GM19035 (cell line): ENCODE results near the gene HS6ST1.

Source experiments
- ATAC-seq: cut with Tn5 transposase; IDR thresholded peaks from one replicate; pipeline ENCODE4 v1.9.1; 2021; ENCODE audit not compliant: unreplicated experiment

The HS6ST1 gene

GRCh38 chr2:128348701-128349100 is 30.0 kb upstream of the HS6ST1 start:
- ATAC-seq: no peak

DNA sequence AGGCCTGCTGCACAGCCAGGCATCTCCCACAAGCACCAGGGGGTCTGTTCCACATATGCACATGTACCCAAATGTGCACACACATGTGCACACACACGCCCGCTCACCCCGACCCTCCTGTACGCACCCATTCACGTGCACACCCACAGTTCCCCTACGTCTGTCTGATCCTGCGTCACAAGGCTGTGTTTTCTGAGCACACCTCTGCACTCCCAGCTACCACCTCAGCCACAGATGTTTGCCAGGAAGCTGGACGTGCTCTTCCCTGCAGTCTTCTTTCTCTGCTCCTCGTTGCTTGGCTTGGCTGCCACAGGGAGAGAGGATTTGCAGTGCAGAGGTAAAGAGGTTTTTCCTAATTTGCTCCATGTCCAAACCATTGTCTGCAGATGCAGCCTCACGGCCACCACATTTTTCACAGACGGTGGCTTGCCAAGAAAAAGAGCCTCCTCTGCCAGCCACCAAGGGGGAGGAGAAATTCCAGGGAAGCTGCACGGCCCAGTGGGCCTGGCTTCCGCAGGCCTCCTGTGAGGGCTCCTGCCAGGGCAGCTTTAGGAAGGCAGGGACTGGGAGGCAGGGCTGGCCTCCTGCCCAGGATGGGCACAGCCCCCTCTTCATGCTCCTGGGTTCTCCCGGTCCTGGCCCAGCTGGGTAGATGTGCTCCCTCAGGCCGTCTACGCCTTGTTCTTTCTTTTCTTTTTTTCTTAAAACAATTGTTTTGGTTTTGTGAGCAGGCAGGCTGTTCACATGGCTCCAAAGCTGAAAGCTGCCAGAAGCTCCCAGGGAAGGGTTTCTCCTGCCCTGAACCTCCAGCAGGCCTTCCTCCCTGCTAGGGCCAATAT is 29.3 kb upstream of the HS6ST1 start:
- ATAC-seq: no peak

GRCh38 chr2:128347171-128347558 is 28.5 kb upstream of the HS6ST1 start:
- ATAC-seq: no peak

DNA sequence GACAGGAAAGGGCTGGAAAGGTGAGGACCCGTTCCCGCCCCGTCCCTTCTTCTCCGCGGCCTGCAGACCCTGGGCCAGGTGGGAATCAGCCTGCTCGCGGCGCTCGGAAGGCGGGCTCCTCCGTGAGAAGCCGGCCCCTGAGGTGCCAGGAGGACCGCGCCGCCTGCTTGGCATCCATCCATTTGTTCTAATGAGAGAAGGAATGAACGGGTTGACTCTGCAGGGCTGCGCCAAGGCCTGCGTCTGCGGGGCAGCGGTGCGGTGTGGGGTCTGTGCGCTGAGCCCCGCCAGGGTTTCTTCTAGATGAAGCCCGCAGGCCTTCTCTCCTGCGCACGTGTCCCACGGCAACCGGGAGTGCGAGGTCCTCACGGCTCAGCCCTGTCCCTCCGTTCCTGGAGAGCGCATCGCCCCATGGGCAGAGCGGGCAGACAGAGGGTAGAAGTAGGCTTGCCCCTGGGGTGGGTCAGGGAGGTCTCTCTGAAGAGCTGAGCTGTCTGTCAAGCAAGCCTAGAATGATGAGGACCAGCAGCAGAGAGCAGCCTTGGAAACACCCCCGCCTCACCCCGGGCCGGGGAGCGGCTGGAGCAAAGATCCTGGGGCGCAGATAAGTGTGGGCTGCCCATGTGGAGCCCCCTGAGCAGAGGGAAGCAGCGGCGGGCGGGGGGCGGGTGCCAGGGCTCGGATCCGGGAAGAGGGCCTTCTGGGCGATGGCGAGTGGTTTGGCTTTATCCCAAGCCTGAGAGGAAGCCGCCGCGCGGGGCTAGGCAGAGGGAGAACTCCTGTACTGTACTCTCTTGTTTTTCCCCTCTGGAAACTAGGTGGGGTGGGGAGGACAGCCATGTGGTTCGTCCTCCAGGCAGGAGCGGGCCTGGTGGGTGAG is 27.9 kb upstream of the HS6ST1 start:
- ATAC-seq: no peak

DNA sequence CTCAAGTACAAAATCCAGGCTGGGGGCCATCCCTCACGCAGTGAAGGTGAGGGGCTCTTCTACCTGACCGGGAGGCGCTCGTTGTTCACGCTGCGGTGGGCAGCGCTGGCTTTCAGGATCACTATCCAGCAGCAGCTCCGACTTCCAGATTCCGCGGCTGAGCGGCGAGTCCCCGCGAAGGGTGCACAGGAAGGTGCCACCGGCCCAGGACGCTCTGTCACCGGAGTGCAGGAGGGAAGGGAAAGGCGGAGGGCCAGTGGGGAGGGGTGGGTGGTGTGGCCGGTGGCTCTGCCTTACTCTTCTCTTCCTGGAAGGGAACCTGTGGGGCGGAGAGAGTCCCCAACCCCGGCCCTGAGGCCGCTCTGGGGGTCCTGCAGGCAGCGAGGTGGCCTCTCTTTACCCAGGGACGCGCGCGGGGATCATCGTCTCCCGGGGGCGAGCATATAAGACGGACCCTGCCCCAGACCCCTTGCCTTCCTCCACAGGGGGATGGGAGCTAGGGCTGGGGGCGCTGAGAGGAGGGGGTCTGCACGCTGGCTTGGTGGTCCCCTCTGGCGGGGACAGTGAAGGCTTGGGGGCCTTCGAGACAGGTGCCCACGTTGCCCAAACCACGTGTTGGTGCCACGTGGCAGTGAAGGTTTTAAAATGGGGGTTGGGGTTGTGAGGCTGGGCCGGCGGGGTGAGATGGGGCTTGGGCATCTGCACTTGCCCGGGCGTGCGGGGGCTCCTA is 26.9 kb upstream of the HS6ST1 start:
- ATAC-seq: no peak

GRCh38 chr2:128344101-128344500 is 25.4 kb upstream of the HS6ST1 start:
- ATAC-seq: no peak

DNA sequence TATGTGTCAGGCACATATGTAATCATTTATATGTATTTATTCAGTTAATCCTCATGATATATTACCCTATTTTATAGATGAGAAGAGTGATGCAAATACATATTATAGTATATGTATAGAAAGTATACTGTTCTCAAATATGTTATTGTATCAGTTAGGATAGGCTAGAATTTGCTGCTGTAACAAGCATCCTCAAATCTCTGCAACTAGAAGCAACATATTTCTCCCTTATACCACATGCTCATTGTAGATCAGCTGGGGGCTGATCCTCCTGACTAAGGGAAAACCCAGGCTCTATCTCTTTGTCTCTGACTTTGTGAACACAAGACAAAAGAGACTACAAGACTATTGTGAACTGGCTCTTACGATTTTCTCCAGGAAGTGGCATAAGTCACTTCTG is 24.8 kb upstream of the HS6ST1 start:
- ATAC-seq: no peak

- no peak for ATAC-seq
Measured at GRCh38 chr2:128342550-128342949, 23.9 kb upstream of the HS6ST1 start.

GRCh38 chr2:128341621-128342020 is 23.0 kb upstream of the HS6ST1 start:
- ATAC-seq: no peak

- no peak for ATAC-seq
Measured at GRCh38 chr2:128332091-128332634, 13.5 kb upstream of the HS6ST1 start.

DNA sequence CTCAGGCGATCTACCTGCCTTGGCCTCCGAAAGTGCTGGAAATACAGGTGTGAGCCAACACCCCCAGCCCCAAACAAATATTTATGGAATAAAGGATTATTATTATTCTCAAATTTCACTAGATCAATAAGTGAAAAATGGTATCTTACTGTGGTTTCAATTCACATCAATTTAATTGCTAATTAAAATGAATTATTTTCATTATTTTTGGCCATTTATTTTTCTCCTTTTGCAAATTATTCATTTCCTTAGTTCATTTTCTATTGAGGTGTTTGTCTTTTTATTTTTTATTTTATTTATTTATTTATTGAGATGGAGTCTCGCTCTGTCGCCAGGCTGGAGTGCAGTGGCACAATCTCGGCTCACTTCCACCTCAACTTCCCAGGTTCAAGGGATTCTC is 11.9 kb upstream of the HS6ST1 start:
- no peak for ATAC-seq

GRCh38 chr2:128329607-128330006 is 10.9 kb upstream of the HS6ST1 start:
- ATAC-seq: no peak

DNA sequence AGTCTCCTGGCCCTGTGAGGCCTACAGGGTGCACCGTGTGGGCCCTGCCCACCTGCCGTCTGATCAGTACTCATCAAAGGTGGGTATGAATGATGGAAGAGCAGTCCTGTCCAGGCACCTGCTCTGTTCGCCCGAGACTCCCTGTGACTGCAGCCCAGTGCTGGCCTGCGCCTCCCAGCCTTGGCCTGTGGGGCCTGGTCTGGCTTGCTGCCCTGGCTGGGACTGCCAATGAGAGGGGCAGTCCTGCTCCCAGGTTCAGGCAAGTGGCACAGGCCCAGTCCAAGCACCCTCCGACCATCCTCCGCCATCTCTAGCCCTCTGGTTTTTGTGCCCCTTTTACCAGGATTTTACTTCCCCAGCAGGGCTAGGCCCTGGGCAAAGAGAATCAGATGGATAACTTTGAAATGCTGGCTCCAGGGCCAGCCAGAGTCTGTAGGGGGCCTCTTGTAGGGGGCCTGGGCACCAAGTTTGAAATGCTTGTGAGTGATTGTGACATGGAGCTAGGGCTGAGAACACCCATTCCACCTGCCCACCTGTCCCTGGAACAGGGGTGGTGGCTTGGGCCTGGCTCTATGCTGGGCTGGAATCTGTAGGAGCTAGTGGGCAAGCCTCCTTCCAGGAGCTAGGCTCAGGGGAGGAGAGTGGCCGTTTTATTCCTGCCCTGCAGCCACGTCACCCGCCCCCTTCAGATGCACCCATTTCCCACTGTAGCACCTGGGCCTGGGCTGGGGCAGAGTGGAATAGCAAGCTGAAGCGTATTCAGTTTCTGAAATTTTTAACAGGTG is 8.7 kb upstream of the HS6ST1 start:
- no peak for ATAC-seq

GRCh38 chr2:128326346-128326745 is 7.7 kb upstream of the HS6ST1 start:
- no peak for ATAC-seq

- no peak for ATAC-seq
Measured at GRCh38 chr2:128325611-128326181, 7.0 kb upstream of the HS6ST1 start.

- no peak for ATAC-seq
Measured at GRCh38 chr2:128324897-128325410, 6.3 kb upstream of the HS6ST1 start.

DNA sequence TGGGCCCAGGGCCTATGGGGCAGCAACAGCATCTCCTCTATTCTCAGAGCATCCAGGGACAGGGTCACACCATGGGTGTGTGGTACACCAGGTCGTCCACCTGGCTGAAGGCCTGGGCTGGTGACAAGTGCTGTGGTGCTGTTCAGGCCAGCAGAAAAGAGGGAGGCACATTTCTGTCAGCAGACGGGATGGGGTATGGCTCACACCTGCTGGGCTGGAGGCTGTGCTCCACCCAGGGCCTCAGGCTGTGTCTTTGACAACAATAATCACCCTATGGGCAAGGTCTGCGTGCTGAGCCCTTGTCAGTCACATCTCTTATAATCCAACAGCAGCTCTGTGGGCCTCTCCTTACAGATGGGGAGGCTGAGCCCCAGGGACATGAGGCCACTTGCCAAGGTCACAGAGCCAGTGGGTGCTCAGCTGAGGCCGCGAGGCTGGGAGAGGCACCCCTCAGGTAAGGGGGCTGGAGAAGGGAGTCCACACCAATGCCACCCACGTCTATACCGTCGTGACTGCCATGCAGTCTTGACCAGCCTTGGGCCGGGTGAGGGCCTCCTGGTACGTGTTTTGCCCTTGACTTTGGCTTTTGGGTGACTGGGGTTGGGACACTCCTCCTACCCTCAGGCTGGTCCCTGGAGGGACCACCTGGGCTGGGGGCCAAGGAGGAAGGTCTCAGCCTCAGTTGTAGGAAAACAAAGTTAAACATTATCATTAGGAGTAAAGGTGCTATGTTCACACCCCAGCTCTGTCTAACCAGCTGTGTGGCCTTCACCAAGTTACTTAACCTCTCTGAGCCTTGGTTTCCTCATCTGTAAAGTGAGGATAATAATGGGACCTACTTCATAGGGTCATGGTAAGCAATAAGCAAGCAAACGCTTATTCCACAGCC is 5.6 kb upstream of the HS6ST1 start:
- ATAC-seq: no peak

DNA sequence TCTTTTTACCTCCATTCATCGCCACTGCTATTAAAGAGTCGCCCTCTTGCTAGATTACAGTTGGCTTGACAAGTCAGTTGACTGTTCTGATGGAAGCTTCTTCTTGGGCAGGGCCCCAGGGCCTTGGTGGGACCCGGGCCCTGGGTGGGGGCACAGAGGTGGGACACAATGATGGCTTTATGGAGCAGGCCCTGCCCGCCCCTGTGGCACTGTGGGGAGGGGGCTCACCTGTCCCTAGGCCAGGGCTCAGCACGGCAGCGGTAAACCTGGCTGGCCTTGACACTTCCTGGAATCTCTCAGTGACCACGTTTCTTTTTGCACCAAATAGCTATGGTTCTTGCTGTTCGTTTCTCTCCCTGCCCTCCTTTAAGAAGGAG is 4.9 kb upstream of the HS6ST1 start:
- no peak for ATAC-seq
